ENCODE measurements around the gene RTBDN.
A peak's percentile ranks its signal among the peaks of the same experiment; 100 is the strongest.

Gene RTBDN

GRCh38 chr19:12794196-12794941, 40.0 kb downstream of the RTBDN start:
- Histone ChIP-seq H3K4me3 (ENCODE audit: severe bottlenecking) (peak overlapping the region; percentile 81), H3K27ac (ENCODE audit: poor library complexity, severe bottlenecking) (peak overlapping the region; percentile 99), H3K27me3 (ENCODE audit: insufficient read depth, poor library complexity, severe bottlenecking) (no peaks in the 10 kb centered on the region), H3K36me3 (ENCODE audit: low read depth) (peaks cover 22% of the 10 kb centered on the region), H3K4me1 (ENCODE audit: insufficient read depth, poor library complexity, severe bottlenecking) (peaks cover 18% of the 10 kb centered on the region), H3K9me3 (ENCODE audit: severe bottlenecking) (no peaks in the 10 kb centered on the region)
- ATAC-seq (ENCODE audit: low read depth) (no peak), DNase-seq (ENCODE audit: low spot score) (no peak)
- peak; percentile 11 for TF ChIP-seq CTCF (IDR thresholded peaks at IDR 0.05; ENCODE audit: poor library complexity, severe bottlenecking)

GRCh38 chr19:12793290-12794195, 40.8 kb downstream of the RTBDN start:
- TF ChIP-seq CTCF (IDR thresholded peaks at IDR 0.05; ENCODE audit: poor library complexity, severe bottlenecking): no peak
- no peaks in the 10 kb centered on the region for H3K9me3 ChIP-seq (ENCODE audit: severe bottlenecking)
- peak; percentile 26 for ATAC-seq (ENCODE audit: low read depth)
- peak; percentile 90 for DNase-seq (ENCODE audit: low spot score)
- H3K4me1 ChIP-seq (ENCODE audit: insufficient read depth, poor library complexity, severe bottlenecking): peaks cover 26% of the 10 kb centered on the region
- peak overlapping the region; percentile 99 for H3K27ac ChIP-seq (ENCODE audit: poor library complexity, severe bottlenecking)
- peaks cover 16% of the 10 kb centered on the region for H3K36me3 ChIP-seq (ENCODE audit: low read depth)
- no peaks in the 10 kb centered on the region for H3K27me3 ChIP-seq (ENCODE audit: insufficient read depth, poor library complexity, severe bottlenecking)
- peak overlapping the region; percentile 81 for H3K4me3 ChIP-seq (ENCODE audit: severe bottlenecking)

- Histone ChIP-seq H3K4me1 (ENCODE audit: insufficient read depth, poor library complexity, severe bottlenecking) (peaks cover 31% of the 10 kb centered on the region), H3K4me3 (ENCODE audit: severe bottlenecking) (peak overlapping the region; percentile 81), H3K27me3 (ENCODE audit: insufficient read depth, poor library complexity, severe bottlenecking) (no peaks in the 10 kb centered on the region), H3K9me3 (ENCODE audit: severe bottlenecking) (no peaks in the 10 kb centered on the region), H3K36me3 (ENCODE audit: low read depth) (peaks cover 16% of the 10 kb centered on the region), H3K27ac (ENCODE audit: poor library complexity, severe bottlenecking) (peak overlapping the region; percentile 99)
- ATAC-seq (ENCODE audit: low read depth) (no peak), DNase-seq (ENCODE audit: low spot score) (no peak)
- TF ChIP-seq CTCF (IDR thresholded peaks at IDR 0.05; ENCODE audit: poor library complexity, severe bottlenecking): no peak
Measured at GRCh38 chr19:12792853-12793289, 41.5 kb downstream of the RTBDN start.

- DNase-seq (ENCODE audit: low spot score) (no peak), ATAC-seq (ENCODE audit: low read depth) (no peak)
- Histone ChIP-seq H3K4me3 (ENCODE audit: severe bottlenecking) (peak overlapping the region; percentile 81), H3K27me3 (ENCODE audit: insufficient read depth, poor library complexity, severe bottlenecking) (no peaks in the 10 kb centered on the region), H3K4me1 (ENCODE audit: insufficient read depth, poor library complexity, severe bottlenecking) (peaks cover 31% of the 10 kb centered on the region), H3K36me3 (ENCODE audit: low read depth) (peaks cover 16% of the 10 kb centered on the region), H3K27ac (ENCODE audit: poor library complexity, severe bottlenecking) (peak overlapping the region; percentile 99), H3K9me3 (ENCODE audit: severe bottlenecking) (no peaks in the 10 kb centered on the region)
- TF ChIP-seq CTCF (IDR thresholded peaks at IDR 0.05; ENCODE audit: poor library complexity, severe bottlenecking): no peak
Measured at GRCh38 chr19:12792051-12792852, 42.1 kb downstream of the RTBDN start.

All from RWPE2 (cell line).